Measurements from ENCODE around the gene TMEM231. TPM values are rescaled to one million over a fixed set of nuclear protein-coding genes. Genes with fewer than 3 reads are reported as not detected.

The TMEM231 gene
- total and polyA plus RNA-seq, 2 donors (not counting 3 experiments of a cell fraction or from before 2014, with no cell fraction given) = 10.0 to 35.8 TPM

- H3K9me1 ChIP-seq (replicated peaks; ENCODE audit: control insufficient read depth, extremely low read depth, insufficient read depth, low read length) = no peaks in the 10 kb centered on the region
- FAIRE-seq (no peak), DNase-seq (ENCODE audit: low read depth, low spot score) (no peak)
- H3K27ac ChIP-seq (ENCODE audit: insufficient read depth, low read depth, low read length) = no peak within 1 kb of the TSS
- H3K79me2 ChIP-seq (ENCODE audit: control insufficient read depth, insufficient read depth, low read length) = no peaks in the 10 kb centered on the region
- ChIA-PET CTCF (interaction anchor here (1.6 to 2.2 kb wide), 2 partner anchors 15 to 19 kb away, joined by 4 to 16 read pairs; no protein-coding TSS in a partner anchor), POLR2A (no interaction called here)
- dilution Hi-C loops (cut with MboI; ENCODE audit: extremely low pct_ligation_motif_present, low sequenced_read_pairs) = no loop called here
- H3K9ac ChIP-seq (replicated peaks; ENCODE audit: extremely low read depth, insufficient read depth, low read length) = no peak within 1 kb of the TSS
- H4K20me1 ChIP-seq (replicated peaks; ENCODE audit: control insufficient read depth, extremely low read depth, insufficient read depth, low read length) = no peaks in the 10 kb centered on the region
- H3K4me1 ChIP-seq (ENCODE audit: control insufficient read depth, extremely low read depth, insufficient read depth, low read length) = no peaks in the 10 kb centered on the region
- no TSS peak for BruUV-seq (replicated peaks)
- intact Hi-C loops (cut with micrococcal nuclease) = no loop called here
- H3K36me3 ChIP-seq (ENCODE audit: control insufficient read depth in 2 of 2, extremely low read depth in 1 of 2, insufficient read depth in 2 of 2, low read length in 2 of 2) = no peaks in the 10 kb centered on the region
- H3K9me3 ChIP-seq (replicated peaks; ENCODE audit: control insufficient read depth, insufficient read depth, low read length) = no peaks in the 10 kb centered on the region
- TF ChIP-seq, protein P1, sequence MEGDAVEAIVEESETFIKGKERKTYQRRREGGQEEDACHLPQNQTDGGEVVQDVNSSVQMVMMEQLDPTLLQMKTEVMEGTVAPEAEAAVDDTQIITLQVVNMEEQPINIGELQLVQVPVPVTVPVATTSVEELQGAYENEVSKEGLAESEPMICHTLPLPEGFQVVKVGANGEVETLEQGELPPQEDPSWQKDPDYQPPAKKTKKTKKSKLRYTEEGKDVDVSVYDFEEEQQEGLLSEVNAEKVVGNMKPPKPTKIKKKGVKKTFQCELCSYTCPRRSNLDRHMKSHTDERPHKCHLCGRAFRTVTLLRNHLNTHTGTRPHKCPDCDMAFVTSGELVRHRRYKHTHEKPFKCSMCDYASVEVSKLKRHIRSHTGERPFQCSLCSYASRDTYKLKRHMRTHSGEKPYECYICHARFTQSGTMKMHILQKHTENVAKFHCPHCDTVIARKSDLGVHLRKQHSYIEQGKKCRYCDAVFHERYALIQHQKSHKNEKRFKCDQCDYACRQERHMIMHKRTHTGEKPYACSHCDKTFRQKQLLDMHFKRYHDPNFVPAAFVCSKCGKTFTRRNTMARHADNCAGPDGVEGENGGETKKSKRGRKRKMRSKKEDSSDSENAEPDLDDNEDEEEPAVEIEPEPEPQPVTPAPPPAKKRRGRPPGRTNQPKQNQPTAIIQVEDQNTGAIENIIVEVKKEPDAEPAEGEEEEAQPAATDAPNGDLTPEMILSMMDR (IDR thresholded peaks at IDR 0.05; ENCODE audit: extremely low read depth in 1 of 2, insufficient read depth in 1 of 2, low read depth in 1 of 2, low read length in 2 of 2) = no peak
- TF ChIP-seq EZH2 (IDR thresholded peaks at IDR 0.05; ENCODE audit: borderline replicate concordance, low read depth, low read length, severe bottlenecking) = no peak
- TF ChIP-seq FOS (IDR thresholded peaks at IDR 0.05; ENCODE audit: borderline replicate concordance, insufficient read depth, low read length) = no peak
- no peak for TF ChIP-seq JUN (IDR thresholded peaks at IDR 0.05; ENCODE audit: borderline replicate concordance, insufficient read depth, insufficient read length, low read depth)
- TF ChIP-seq MYC (IDR thresholded peaks at IDR 0.05; ENCODE audit: low read depth, low read length) = no peak
- no peak for TF ChIP-seq POLR2A (IDR thresholded peaks at IDR 0.05; ENCODE audit: low read depth, low read length)
- no peak for TF ChIP-seq MAX (IDR thresholded peaks at IDR 0.05; ENCODE audit: insufficient read depth, insufficient read length)
- TF ChIP-seq POLR2AphosphoS5 (IDR thresholded peaks at IDR 0.05; ENCODE audit: insufficient read depth, low read depth, low read length) = no peak
- no peak for TF ChIP-seq GATA2 (IDR thresholded peaks at IDR 0.05; ENCODE audit: insufficient read depth, insufficient read length, low read depth, low read length)
- H2AFZ ChIP-seq (ENCODE audit: low read depth, low read length) = no peak within 1 kb of the TSS
- no peaks in the 10 kb centered on the region for H3K27me3 ChIP-seq (ENCODE audit: control insufficient read depth in 2 of 2, insufficient read depth in 2 of 2, low read length in 2 of 2)
- no peak within 1 kb of the TSS for H3K4me3 ChIP-seq (replicated peaks in 1 of 3; ENCODE audit: insufficient read depth in 1 of 3, low read depth in 1 of 3, low read length in 3 of 3)
- no peak within 1 kb of the TSS for H3K4me2 ChIP-seq (ENCODE audit: insufficient read depth, low read length)
These were observed 20.2 kb downstream of the TMEM231 start, which contains the start of gene CHST5 for GRCh38 chr16:75535901-75536300. Gene CHST5 (minus strand): TSS chr16:75536108. CDS start chr16:75530384, 5,724 bp downstream.
